Activated T-helper 1 cell treated with anti-CD3 and anti-CD28 coated beads, Interleukin-12 subunit alpha, Interleukin-12 subunit beta, Interleukin-2, Interleukin-4 antibody, amounts not matched to agents 30 ng/mL and 10 ng/mL and 1 ng/mL, durations not matched to agents 14 hours and 24 hours and 36 hours (primary cell): ENCODE results near the gene RGS5. TPM values are rescaled to one million over a fixed set of nuclear protein-coding genes. Genes with fewer than 3 reads are reported as not detected.
A peak's percentile ranks its signal among the peaks of the same experiment; 100 is the strongest.

Experiments
- DNase-seq: peaks from one replicate; pipeline ENCODE4 v3.0.0; 2021; ENCODE audit warnings: low spot score
- H3K27ac Mint-ChIP-seq: one replicate; pipeline ENCODE4 v1.8.0; 2021; ENCODE audit warnings: mild to moderate bottlenecking, mixed read lengths
- H3K27me3 Mint-ChIP-seq: one replicate; pipeline ENCODE4 v1.8.0; 2022; ENCODE audit warnings: mild to moderate bottlenecking, moderate library complexity, mixed read lengths; ENCODE audit not compliant: insufficient read depth
- H3K36me3 Mint-ChIP-seq: one replicate; pipeline ENCODE4 v1.8.0; 2021; ENCODE audit warnings: low read depth, mixed read lengths
- H3K4me1 Mint-ChIP-seq: one replicate; pipeline ENCODE4 v1.8.0; 2021; ENCODE audit warnings: low read depth, mixed read lengths
- H3K4me3 Mint-ChIP-seq: one replicate; pipeline ENCODE4 v1.8.0; 2021; ENCODE audit warnings: mild to moderate bottlenecking, moderate library complexity, mixed read lengths
- H3K9me3 Mint-ChIP-seq: one replicate; pipeline ENCODE4 v1.8.0; 2021; ENCODE audit warnings: mixed read lengths
- intact Hi-C: fragments of 100-400 bp; cut with micrococcal nuclease; formaldehyde crosslinking; loops from one replicate; pipeline ENCODE4 v1.15.1; 2024
- total RNA-seq: library from RNA; stranded (reverse); gene quantifications from 2 replicates; pipeline ENCODE4 v1.2.3, GENCODE V29; 2022

The RGS5 gene
- total RNA-seq, 1 donor from 2014 or later: 4.4 TPM

DNA sequence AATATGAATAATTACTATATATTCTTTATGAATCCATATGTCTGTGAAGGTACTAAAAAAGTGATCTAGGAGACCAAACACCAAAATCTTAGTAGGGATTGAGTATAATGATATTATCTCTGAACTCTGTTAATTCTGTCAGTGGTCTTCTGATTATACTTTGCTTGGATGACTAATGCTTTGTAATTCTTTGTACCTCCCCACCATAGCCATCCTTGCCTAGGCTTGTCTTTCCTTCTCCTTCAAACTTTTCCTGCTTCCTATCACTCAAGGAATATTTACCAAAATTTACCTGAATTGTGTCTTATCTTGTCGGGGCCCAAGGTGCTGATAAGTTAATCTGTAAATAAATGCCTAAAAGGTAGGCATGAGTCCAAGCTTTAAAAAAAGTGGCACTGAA, 845 bp upstream of the RGS5 start:
- intact Hi-C loops: no loop called here
- Mint-ChIP-seq H3K4me1 (no peaks in the 10 kb centered on the region), H3K27ac (no peak overlapping the region), H3K9me3 (no peaks in the 10 kb centered on the region), H3K27me3 (no peaks in the 10 kb centered on the region), H3K4me3 (no peak overlapping the region), H3K36me3 (no peaks in the 10 kb centered on the region)
- DNase-seq: no peak

DNA sequence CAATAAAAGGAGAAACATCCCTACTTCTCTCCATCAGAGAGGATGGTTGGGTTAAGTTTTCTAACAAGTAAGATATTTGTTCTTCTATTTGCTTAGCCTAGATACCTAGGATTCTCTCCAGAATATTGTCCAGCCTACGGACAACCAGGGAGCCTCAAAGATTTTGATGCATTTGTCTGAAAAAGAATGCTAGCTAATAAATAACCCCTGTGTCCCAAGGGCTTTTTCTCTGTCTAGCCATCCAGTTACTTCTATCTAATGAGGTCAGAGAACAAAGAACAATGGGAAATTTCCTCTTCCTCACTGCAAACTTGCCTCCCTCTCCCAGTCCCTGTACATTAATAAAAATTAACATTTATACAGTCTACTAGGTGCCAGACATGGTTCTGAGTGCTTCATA, 810 bp downstream of the RGS5 start:
- Mint-ChIP-seq H3K27ac (no peak overlapping the region), H3K36me3 (no peaks in the 10 kb centered on the region), H3K27me3 (peaks cover 3% of the 10 kb centered on the region), H3K4me1 (no peaks in the 10 kb centered on the region), H3K4me3 (no peak overlapping the region), H3K9me3 (no peaks in the 10 kb centered on the region)
- intact Hi-C loops: no loop called here
- DNase-seq: no peak

- Mint-ChIP-seq H3K4me3 (no peak overlapping the region), H3K27me3 (peaks cover 3% of the 10 kb centered on the region), H3K27ac (no peak overlapping the region), H3K36me3 (no peaks in the 10 kb centered on the region), H3K9me3 (no peaks in the 10 kb centered on the region), H3K4me1 (no peaks in the 10 kb centered on the region)
- DNase-seq: no peak
- intact Hi-C loops: no loop called here
These were observed 5.7 kb downstream of the RGS5 start for GRCh38 chr1:163197022-163197421.

GRCh38 chr1:163196449-163196787, 6.3 kb downstream of the RGS5 start:
- Mint-ChIP-seq H3K27ac (no peak overlapping the region), H3K4me1 (no peaks in the 10 kb centered on the region), H3K9me3 (no peaks in the 10 kb centered on the region), H3K4me3 (no peak overlapping the region), H3K36me3 (no peaks in the 10 kb centered on the region), H3K27me3 (peaks cover 3% of the 10 kb centered on the region)
- no peak for DNase-seq
- intact Hi-C loops: no loop called here

DNA sequence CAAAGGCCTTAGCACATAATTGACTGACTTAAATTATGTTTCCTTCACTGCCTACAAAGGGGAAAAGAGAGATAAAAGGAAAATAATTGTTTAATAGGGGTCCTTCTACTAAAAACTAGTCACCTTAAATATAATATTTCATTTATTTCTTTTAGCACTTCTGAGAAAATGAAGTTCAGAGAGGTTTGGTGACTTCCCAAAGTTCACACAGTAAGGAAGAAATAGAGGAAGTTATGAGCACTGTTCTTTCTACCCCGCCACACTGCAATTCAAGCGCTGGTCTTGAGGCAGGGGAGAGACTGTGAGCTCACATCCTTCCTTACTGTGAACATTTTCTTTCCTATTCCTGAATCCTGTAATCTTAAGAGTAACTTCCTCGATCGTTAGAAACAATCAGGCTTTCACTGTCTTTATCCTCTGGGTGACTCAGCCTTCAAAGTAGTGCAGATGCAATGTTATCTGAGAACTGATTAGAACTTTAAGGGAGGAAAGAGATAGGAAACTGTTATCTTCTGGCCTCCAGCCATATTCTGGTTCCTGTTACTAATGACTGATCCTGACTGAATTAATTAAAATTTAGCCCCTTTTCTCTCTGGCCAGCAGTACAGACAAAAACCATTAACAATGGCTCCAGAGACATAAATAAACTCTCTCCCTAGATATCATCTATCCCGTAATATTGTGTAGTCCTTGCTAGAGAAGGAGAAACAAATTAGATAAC, 6.8 kb downstream of the RGS5 start:
- DNase-seq: no peak
- Mint-ChIP-seq H3K27ac (no peak overlapping the region), H3K4me3 (no peak overlapping the region), H3K9me3 (no peaks in the 10 kb centered on the region), H3K36me3 (no peaks in the 10 kb centered on the region), H3K27me3 (peaks cover 3% of the 10 kb centered on the region), H3K4me1 (no peaks in the 10 kb centered on the region)
- intact Hi-C loops: no loop called here

DNA sequence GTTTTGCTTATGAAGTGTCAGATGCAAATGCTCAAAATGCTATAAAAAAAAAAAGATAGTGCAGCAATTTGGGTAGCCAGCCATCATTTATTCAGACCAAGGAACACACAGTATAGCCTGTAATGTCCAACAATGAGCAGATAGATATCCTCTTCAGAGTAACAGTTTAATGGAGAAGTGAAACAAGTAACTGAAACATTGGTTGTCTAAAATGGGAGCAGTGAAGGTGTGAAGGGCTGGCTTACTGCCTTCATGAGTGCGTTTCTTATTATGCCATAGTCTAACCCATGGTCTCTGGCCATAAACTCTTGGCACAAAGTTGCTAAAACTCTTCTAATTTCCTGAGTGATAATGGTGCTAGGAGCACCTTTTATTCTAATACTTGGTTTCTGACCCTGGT, 11.4 kb downstream of the RGS5 start:
- H3K27me3 Mint-ChIP-seq: no peaks in the 10 kb centered on the region
- no peaks in the 10 kb centered on the region for H3K36me3 Mint-ChIP-seq
- H3K4me1 Mint-ChIP-seq: no peaks in the 10 kb centered on the region
- DNase-seq: no peak
- H3K4me3 Mint-ChIP-seq: no peak overlapping the region
- no peaks in the 10 kb centered on the region for H3K9me3 Mint-ChIP-seq
- no peak overlapping the region for H3K27ac Mint-ChIP-seq
- intact Hi-C loops: no loop called here

DNA sequence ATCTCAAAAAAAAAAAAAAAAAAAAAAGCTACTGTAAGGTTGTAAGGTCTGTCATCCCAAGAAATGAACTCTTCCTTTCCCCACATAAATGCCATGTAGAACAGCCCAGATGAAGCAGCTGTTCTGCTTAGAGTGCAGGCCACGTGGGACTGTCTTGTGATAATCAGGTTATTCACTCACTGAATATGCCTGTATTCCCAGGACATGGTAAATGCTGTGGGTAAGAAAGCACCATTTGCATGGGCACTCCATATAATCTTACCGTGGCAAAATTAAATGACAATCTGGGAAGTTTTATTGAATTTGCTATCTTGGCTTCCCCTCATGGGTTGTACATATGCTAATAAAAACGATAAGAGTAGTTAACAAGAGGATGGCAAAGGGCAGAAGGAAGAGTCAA, 13.8 kb downstream of the RGS5 start:
- H3K4me1 Mint-ChIP-seq: no peaks in the 10 kb centered on the region
- DNase-seq: no peak
- no peak overlapping the region for H3K4me3 Mint-ChIP-seq
- no peaks in the 10 kb centered on the region for H3K9me3 Mint-ChIP-seq
- H3K36me3 Mint-ChIP-seq: no peaks in the 10 kb centered on the region
- peaks cover 3% of the 10 kb centered on the region for H3K27me3 Mint-ChIP-seq
- no peak overlapping the region for H3K27ac Mint-ChIP-seq
- intact Hi-C loops: no loop called here

DNA sequence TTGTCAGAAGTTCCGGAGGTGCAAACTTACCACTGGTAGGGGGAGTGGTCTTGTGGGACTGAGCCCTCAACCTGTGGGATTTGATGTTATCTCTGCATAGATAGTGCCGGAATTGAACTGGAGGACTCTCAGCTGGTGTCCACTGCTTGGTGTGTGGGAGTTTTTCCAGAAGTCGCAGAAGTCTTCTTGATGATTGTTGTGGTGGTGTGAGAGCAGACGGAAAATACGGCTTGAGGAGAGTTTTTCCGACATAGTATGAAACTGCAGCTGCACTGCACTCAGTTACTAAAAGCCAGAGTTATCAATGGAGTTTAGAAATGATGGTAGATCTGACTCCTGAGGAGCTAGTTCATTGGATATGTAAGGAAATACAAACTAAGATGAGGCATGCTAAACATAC, 14.9 kb downstream of the RGS5 start:
- DNase-seq: no peak
- Mint-ChIP-seq H3K36me3 (no peaks in the 10 kb centered on the region), H3K4me1 (no peaks in the 10 kb centered on the region), H3K27me3 (peaks cover 3% of the 10 kb centered on the region), H3K9me3 (no peaks in the 10 kb centered on the region), H3K27ac (no peak overlapping the region), H3K4me3 (no peak overlapping the region)
- intact Hi-C loops: no loop called here

DNA sequence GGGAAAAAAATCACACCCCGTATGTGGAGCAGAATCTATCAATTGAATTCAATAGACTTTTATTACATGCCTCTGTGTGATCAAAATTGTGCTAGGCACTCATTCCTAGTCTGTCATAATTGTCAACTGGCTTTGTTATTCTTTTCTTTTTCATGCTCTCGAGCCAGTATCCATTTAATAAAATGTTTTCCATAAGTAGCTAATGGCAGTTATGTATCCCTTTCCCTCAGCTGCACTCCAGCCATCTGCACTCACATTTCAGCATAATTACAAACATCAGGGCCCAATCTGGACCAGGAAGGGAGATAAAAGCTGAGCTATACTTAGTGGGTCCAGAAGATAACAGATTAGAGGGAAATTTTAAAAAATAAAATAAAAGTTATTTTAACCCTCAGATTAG, 15.9 kb downstream of the RGS5 start:
- intact Hi-C loops: no loop called here
- Mint-ChIP-seq H3K9me3 (no peaks in the 10 kb centered on the region), H3K27me3 (peaks cover 3% of the 10 kb centered on the region), H3K36me3 (no peaks in the 10 kb centered on the region), H3K27ac (no peak overlapping the region), H3K4me1 (no peaks in the 10 kb centered on the region), H3K4me3 (no peak overlapping the region)
- no peak for DNase-seq

DNA sequence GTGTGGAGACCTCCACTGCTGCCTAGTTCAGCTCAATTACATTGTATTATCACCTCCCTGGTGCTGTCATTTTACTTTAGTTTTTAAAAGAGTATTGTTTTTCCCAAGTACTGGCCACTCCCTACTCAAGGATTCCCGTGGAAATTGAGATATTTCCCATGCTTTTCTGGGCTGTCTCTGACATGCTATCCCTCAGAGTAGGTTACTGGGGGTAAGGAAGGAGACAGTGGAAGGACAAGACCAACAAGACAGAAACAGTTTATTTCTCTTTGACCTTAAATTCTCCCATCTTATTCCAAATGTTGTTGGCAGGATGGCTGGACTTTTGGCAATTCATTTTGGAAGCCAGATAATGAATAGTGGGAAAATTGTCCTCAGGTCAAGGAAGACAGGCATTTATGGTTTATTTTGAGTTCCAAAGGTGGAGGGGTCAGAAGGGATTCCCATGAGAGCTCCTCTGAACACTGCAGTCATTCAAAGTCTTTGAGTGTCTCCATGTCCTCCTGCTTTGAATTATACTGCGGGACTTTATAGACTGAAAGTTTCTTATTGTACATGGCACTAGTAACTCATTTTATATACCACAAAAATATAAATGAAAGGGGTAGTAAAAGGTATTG, 20.3 kb downstream of the RGS5 start:
- Mint-ChIP-seq H3K36me3 (no peaks in the 10 kb centered on the region), H3K27ac (no peak overlapping the region), H3K27me3 (peaks cover 3% of the 10 kb centered on the region), H3K4me3 (no peak overlapping the region), H3K4me1 (no peaks in the 10 kb centered on the region), H3K9me3 (no peaks in the 10 kb centered on the region)
- DNase-seq: no peak
- intact Hi-C loops: no loop called here

GRCh38 chr1:163178628-163179027, 24.1 kb downstream of the RGS5 start:
- H3K27ac Mint-ChIP-seq: no peak overlapping the region
- no peak overlapping the region for H3K4me3 Mint-ChIP-seq
- peaks cover 4% of the 10 kb centered on the region for H3K27me3 Mint-ChIP-seq
- H3K9me3 Mint-ChIP-seq: no peaks in the 10 kb centered on the region
- no peaks in the 10 kb centered on the region for H3K4me1 Mint-ChIP-seq
- no peak for DNase-seq
- intact Hi-C loops: loop anchor here (10.0 kb wide), 1 partner anchor 1124 kb away; no protein-coding TSS in a partner anchor
- H3K36me3 Mint-ChIP-seq: no peaks in the 10 kb centered on the region

DNA sequence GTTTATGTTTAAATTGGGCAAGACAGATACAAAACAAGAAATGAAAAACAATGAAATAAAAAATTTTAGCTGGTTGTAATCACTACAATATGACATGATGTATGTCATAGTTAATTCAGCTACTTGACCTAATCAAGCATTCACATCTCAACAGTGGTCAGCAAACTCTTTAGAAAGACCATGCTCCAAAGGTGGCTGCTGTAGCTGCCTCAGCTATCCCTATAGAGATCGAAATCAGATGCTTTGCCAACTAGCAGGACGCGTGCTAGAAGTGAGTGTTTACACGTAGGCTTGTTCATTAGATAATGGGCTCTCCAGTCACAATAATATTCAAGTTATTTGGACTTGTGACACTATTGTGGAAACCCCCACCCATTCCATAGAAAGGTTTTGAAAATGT, 25.9 kb downstream of the RGS5 start:
- Mint-ChIP-seq H3K27me3 (peaks cover 4% of the 10 kb centered on the region), H3K9me3 (no peaks in the 10 kb centered on the region), H3K27ac (no peak overlapping the region), H3K36me3 (no peaks in the 10 kb centered on the region), H3K4me1 (no peaks in the 10 kb centered on the region), H3K4me3 (no peak overlapping the region)
- intact Hi-C loops: loop anchor here (10.0 kb wide), 1 partner anchor 1122 kb away; no protein-coding TSS in a partner anchor
- DNase-seq: no peak

DNA sequence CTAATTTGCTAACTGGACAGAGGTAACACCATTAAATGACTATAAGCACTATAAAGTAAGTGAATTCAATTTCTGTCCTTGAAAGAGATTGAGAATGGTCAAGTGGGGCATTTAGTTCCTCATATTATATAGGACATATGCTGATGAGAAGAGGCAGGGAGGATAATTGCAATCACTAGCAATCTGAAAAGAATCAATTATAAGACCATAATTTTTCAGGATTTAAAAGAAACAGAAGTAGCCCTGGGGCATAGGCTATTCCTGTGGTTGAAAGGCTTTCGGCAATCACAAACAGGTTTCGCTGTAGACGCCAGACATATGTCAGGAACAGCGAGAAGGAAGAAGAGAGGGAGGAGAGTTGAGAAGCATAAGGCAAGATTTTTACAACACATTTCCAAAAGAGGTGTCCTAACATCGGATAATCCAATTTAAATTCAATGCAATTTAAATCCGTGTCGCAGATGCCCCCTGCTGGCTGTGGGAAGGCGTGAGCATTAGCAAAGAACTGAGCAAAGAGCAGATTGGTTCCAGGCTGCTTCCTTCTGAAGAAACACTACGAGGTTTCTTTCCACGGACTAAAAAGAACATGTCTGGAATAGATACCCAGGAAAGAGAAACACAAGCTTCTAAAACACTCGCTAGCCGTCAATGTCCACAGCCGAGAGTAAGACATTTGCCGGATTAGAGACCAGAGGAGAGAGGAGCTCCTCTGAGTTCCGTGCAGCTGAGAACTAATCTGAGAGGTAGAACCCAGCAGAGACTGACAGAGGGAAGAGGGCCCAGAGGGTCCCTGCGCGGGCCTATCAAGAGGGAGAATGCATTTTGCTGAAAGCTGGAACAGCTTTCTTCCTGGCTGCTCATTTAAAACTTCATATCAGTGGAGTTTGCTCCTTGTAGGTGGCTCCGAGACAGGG, 27.9 kb downstream of the RGS5 start:
- Mint-ChIP-seq H3K4me3 (no peak overlapping the region), H3K27ac (no peak overlapping the region), H3K27me3 (peaks cover 4% of the 10 kb centered on the region), H3K9me3 (no peaks in the 10 kb centered on the region), H3K4me1 (no peaks in the 10 kb centered on the region), H3K36me3 (no peaks in the 10 kb centered on the region)
- intact Hi-C loops: loop anchor here (1.0 to 10.0 kb wide), 5 partner anchors 140 to 1120 kb away; no protein-coding TSS in a partner anchor
- peak; percentile 1 for DNase-seq
